HG03159 (cell line): ENCODE data around the gene USP17L11.
"Not testable (repeated sequence)": the region's sequence is repeated elsewhere in the genome, so short reads cannot be mapped to it uniquely, and the experiment has no call there.

Source experiments
- ATAC-seq: cut with Tn5 transposase; IDR thresholded peaks from one replicate; pipeline ENCODE4 v1.9.1; 2021; ENCODE audit warnings: mild to moderate bottlenecking, moderate library complexity; ENCODE audit not compliant: unreplicated experiment

Gene USP17L11

GRCh38 chr4:9215105-9215504 lies at the start of gene USP17L11:
Gene USP17L11, plus strand, starts transcription at chr4:9215405. Its CDS starts 0 bp downstream, at chr4:9215405.
- ATAC-seq = not testable (repeated sequence)

GRCh38 chr4:9165990-9166389 lies 49.2 kb upstream of the USP17L11 start:
- ATAC-seq = not testable (repeated sequence)

GRCh38 chr4:9169791-9170459 lies 45.3 kb upstream of the USP17L11 start, which contains the start of gene FAM90A26:
Gene FAM90A26, plus strand, starts transcription at chr4:9170409. Its CDS starts 2,764 bp downstream, at chr4:9173173.
- ATAC-seq = not testable (repeated sequence)

- ATAC-seq = not testable (repeated sequence)
Observed at GRCh38 chr4:9210357-9210756, 4.8 kb upstream of the USP17L11 start, which contains the start of gene USP17L10. Gene USP17L10, plus strand, starts transcription at chr4:9210657. Its CDS starts 0 bp downstream, at chr4:9210657.

- ATAC-seq = not testable (repeated sequence)
Observed at GRCh38 chr4:9214701-9215100, 504 bp upstream of the USP17L11 start.

GRCh38 chr4:9219852-9220251 lies 4.6 kb downstream of the USP17L11 start, which contains the start of gene USP17L12:
Gene USP17L12, plus strand, starts transcription at chr4:9220152. Its CDS starts 0 bp downstream, at chr4:9220152.
- ATAC-seq = not testable (repeated sequence)

GRCh38 chr4:9224596-9224995 lies 9.4 kb downstream of the USP17L11 start, which contains the start of gene USP17L13:
Gene USP17L13, plus strand, starts transcription at chr4:9224896. Its CDS starts 0 bp downstream, at chr4:9224896.
- not testable (repeated sequence) for ATAC-seq

- ATAC-seq = not testable (repeated sequence)
Observed at GRCh38 chr4:9230249-9230648, 15.0 kb downstream of the USP17L11 start.

GRCh38 chr4:9234085-9234484 lies 18.9 kb downstream of the USP17L11 start, which contains the start of gene USP17L15:
Gene USP17L15, plus strand, starts transcription at chr4:9234385. Its CDS starts 0 bp downstream, at chr4:9234385.
- not testable (repeated sequence) for ATAC-seq

GRCh38 chr4:9238461-9238860 lies 23.3 kb downstream of the USP17L11 start:
- ATAC-seq = not testable (repeated sequence)

GRCh38 chr4:9243579-9243978 lies 28.4 kb downstream of the USP17L11 start, which contains the start of gene USP17L17:
Gene USP17L17, plus strand, starts transcription at chr4:9243879. Its CDS starts 0 bp downstream, at chr4:9243879.
- ATAC-seq = not testable (repeated sequence)

GRCh38 chr4:9247953-9248680 lies 32.9 kb downstream of the USP17L11 start, which contains the start of gene USP17L18:
Gene USP17L18, plus strand, starts transcription at chr4:9248630. Its CDS starts 0 bp downstream, at chr4:9248630.
- ATAC-seq = not testable (repeated sequence)

GRCh38 chr4:9253078-9253477 lies 37.9 kb downstream of the USP17L11 start, which contains the start of gene USP17L19:
Gene USP17L19, plus strand, starts transcription at chr4:9253378. Its CDS starts 0 bp downstream, at chr4:9253378.
- not testable (repeated sequence) for ATAC-seq

- not testable (repeated sequence) for ATAC-seq
Observed at GRCh38 chr4:9257824-9258223, 42.6 kb downstream of the USP17L11 start, which contains the start of gene USP17L20. Gene USP17L20, plus strand, starts transcription at chr4:9258124. Its CDS starts 0 bp downstream, at chr4:9258124.

- not testable (repeated sequence) for ATAC-seq
Observed at GRCh38 chr4:9262572-9262971, 47.4 kb downstream of the USP17L11 start, which contains the start of gene USP17L21. Gene USP17L21, plus strand, starts transcription at chr4:9262872. Its CDS starts 0 bp downstream, at chr4:9262872.
